Uterus (tissue), 4 donors: ENCODE results near the gene KCNA10. TPM values are rescaled to one million over a fixed set of nuclear protein-coding genes. Genes with fewer than 3 reads are reported as not detected.

ENCODE experiments used
- DNase-seq, 2 donors: peaks; one replicate each; pipeline ENCODE4 v3.0.0-alpha.2; 2019 to 2020
- H3K27ac ChIP-seq, 2 donors: fragments of 200-600 bp; sonication (generic); 1 replicate in 1 of 2; 2 replicates in 1 of 2; pipeline ENCODE4 v1.5.1; 2016 to 2018
- H3K27me3 ChIP-seq, 2 donors: fragments of 200-600 bp; sonication (generic); one replicate each; pipeline ENCODE4 v1.5.1; 2018 to 2019; ENCODE audit warnings: control low read depth in 1 of 2
- H3K36me3 ChIP-seq, 2 donors: fragments of 200-600 bp; sonication (generic); one replicate each; pipeline ENCODE4 v1.5.1; 2019; ENCODE audit warnings: control low read depth in 1 of 2
- H3K4me1 ChIP-seq, 2 donors: fragments of 200-600 bp; sonication (generic); one replicate each; pipeline ENCODE4 v1.5.1; 2018 to 2019; ENCODE audit warnings: control low read depth in 1 of 2
- H3K4me3 ChIP-seq, 2 donors: fragments of 200-600 bp; sonication (generic); 1 replicate in 1 of 2; 2 replicates in 1 of 2; pipeline ENCODE4 v1.5.1; 2018 to 2019; ENCODE audit warnings: mild to moderate bottlenecking in 1 of 2
- H3K9me3 ChIP-seq, 2 donors: fragments of 200-600 bp; sonication (generic); one replicate each; pipeline ENCODE4 v1.5.1; 2019; ENCODE audit warnings: control low read depth in 1 of 2
- POLR2A ChIP-seq, 2 donors: fragments of 450-650 bp; IDR thresholded peaks; one replicate each; pipeline ENCODE4 v1.6.1; 2016; ENCODE audit warnings: antibody characterized with exemption in 2 of 2, mild to moderate bottlenecking in 1 of 2, moderate library complexity in 1 of 2
- intact Hi-C: fragments of 100-400 bp; cut with DNase I; formaldehyde crosslinking; loops from one replicate; pipeline ENCODE4 v1.15.1; 2023; ENCODE audit warnings: low total_unique reads
- total RNA-seq, 4 donors: library from RNA; depleted of rRNA in 3 of 4; stranded (reverse); fragments of >200 nt in 3 of 4; gene quantifications; one replicate each; pipeline versions ENCODE4 v1.1.0 to v1.2.4, GENCODE V29; 2014 to 2023
- TF ChIP-seq, protein P1 (sequence below), 4 experiments: fragments of 200-600 bp in 2 of 4; fragments of 450-650 bp in 2 of 4; sonication (generic) in 2 of 4; IDR thresholded peaks; one replicate each; pipeline ENCODE4 v1.5.1; 2016 to 2019; ENCODE audit warnings: antibody characterized with exemption in 4 of 4, mild to moderate bottlenecking in 2 of 4, moderate library complexity in 1 of 4
- donor health status: DM: yes; HTN: yes; CAD: no.

The KCNA10 gene
- total RNA-seq, 4 donors from 2014 or later = not detected

DNA sequence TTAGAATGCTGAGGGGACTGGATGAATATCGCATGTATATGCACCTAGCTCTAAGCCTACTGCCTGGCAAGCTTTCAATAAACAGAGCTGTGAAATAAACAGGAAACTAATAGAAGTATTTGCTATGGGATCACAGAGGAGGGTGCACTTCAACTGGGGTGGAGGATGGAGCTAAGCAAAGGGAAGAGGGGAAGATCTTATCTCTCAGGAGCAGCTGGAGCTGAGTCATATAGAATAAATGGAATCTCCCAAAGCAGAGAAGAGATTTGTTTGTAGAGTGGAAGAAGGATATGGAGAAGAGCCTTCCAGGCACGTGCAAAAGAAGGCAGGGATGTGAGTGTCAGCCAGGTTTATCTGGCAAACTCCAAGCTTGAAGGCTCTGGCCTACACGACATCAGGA is 17.0 kb upstream of the KCNA10 start:
- no peaks in the 10 kb centered on the region for H3K4me1 ChIP-seq
- TF ChIP-seq, protein P1, sequence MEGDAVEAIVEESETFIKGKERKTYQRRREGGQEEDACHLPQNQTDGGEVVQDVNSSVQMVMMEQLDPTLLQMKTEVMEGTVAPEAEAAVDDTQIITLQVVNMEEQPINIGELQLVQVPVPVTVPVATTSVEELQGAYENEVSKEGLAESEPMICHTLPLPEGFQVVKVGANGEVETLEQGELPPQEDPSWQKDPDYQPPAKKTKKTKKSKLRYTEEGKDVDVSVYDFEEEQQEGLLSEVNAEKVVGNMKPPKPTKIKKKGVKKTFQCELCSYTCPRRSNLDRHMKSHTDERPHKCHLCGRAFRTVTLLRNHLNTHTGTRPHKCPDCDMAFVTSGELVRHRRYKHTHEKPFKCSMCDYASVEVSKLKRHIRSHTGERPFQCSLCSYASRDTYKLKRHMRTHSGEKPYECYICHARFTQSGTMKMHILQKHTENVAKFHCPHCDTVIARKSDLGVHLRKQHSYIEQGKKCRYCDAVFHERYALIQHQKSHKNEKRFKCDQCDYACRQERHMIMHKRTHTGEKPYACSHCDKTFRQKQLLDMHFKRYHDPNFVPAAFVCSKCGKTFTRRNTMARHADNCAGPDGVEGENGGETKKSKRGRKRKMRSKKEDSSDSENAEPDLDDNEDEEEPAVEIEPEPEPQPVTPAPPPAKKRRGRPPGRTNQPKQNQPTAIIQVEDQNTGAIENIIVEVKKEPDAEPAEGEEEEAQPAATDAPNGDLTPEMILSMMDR (IDR thresholded peaks at IDR 0.05) = no peak
- TF ChIP-seq POLR2A (IDR thresholded peaks at IDR 0.05) = no peak
- H3K27ac ChIP-seq = no peak overlapping the region
- H3K4me3 ChIP-seq = no peak overlapping the region
- no peaks in the 10 kb centered on the region for H3K9me3 ChIP-seq
- no peaks in the 10 kb centered on the region for H3K27me3 ChIP-seq
- intact Hi-C loops = no loop called here
- H3K36me3 ChIP-seq = no peaks in the 10 kb centered on the region
- DNase-seq = no peak

- no peak for TF ChIP-seq POLR2A (IDR thresholded peaks at IDR 0.05)
- TF ChIP-seq, protein P1 (IDR thresholded peaks at IDR 0.05) = no peak
- Histone ChIP-seq H3K27me3 (no peaks in the 10 kb centered on the region), H3K36me3 (no peaks in the 10 kb centered on the region), H3K4me3 (no peak overlapping the region), H3K27ac (no peak overlapping the region), H3K9me3 (no peaks in the 10 kb centered on the region), H3K4me1 (no peaks in the 10 kb centered on the region)
- no peak for DNase-seq
- intact Hi-C loops = no loop called here
Observed at GRCh38 chr1:110533230-110533629, 14.3 kb upstream of the KCNA10 start.

DNA sequence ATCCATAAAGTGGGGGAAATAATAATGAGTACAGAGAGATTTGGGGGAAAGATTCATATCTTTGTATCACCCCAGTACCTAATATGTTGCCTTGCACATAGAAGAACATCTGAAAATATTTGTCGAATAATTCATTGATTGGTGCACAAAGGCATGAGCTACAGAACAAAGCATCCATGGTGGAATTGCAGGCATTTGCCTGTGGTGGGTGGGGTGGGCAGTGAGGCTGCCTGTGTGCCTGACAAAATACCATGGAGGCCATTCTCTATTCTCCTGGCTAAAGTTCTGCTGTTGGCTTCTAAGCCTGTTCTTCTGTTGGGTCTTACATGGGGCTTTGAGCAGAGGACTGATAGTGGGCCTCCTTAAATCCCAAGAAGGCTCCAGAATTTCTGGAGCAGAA is 10.0 kb upstream of the KCNA10 start:
- no peaks in the 10 kb centered on the region for H3K27me3 ChIP-seq
- intact Hi-C loops = no loop called here

DNA sequence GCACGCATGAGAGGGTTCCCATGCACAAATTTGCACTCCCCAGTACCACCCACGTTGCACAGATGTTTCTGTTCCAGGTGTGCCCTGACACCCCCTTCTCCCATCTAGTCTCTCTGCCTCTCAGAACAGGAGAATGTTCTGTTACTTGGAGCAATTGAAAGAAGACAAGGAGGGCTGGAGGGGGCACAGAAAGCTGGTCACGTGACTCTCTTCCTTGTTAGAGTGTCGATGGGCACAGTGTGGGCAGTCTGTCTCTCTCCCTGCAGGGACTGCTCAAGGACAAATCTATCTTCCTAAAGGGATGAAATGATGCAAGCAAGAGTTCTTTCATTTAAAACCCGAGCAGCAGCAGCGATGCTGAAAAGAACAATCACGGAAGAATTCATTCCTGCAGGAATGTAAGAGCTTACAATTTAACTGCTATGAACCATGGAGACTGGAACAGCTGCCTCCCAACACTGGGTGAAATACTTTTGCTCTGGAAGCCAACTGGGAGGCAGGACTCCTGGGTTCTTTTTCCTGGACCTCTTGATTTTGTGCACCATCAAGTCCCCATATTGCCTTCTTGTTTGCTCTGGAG is 7.3 kb upstream of the KCNA10 start:
- no peak for DNase-seq
- Histone ChIP-seq H3K4me3 (no peak overlapping the region), H3K9me3 (no peaks in the 10 kb centered on the region), H3K4me1 (no peaks in the 10 kb centered on the region), H3K27ac (no peak overlapping the region), H3K27me3 (no peaks in the 10 kb centered on the region), H3K36me3 (no peaks in the 10 kb centered on the region)
- intact Hi-C loops = no loop called here
- TF ChIP-seq POLR2A (IDR thresholded peaks at IDR 0.05) = no peak
- TF ChIP-seq, protein P1 (IDR thresholded peaks at IDR 0.05) = no peak

More for the DNA sequence above, 10.0 kb upstream of the KCNA10 start:
- no peaks in the 10 kb centered on the region for H3K9me3 ChIP-seq
- no peaks in the 10 kb centered on the region for H3K4me1 ChIP-seq
- no peak for TF ChIP-seq POLR2A (IDR thresholded peaks at IDR 0.05)
- TF ChIP-seq, protein P1 (IDR thresholded peaks at IDR 0.05) = no peak
- no peaks in the 10 kb centered on the region for H3K36me3 ChIP-seq
- no peak overlapping the region for H3K4me3 ChIP-seq
- no peak overlapping the region for H3K27ac ChIP-seq
- no peak for DNase-seq

- Histone ChIP-seq H3K27me3 (no peaks in the 10 kb centered on the region), H3K9me3 (no peaks in the 10 kb centered on the region), H3K27ac (no peak overlapping the region), H3K4me3 (no peak overlapping the region), H3K4me1 (no peaks in the 10 kb centered on the region), H3K36me3 (no peaks in the 10 kb centered on the region)
- TF ChIP-seq, protein P1 (IDR thresholded peaks at IDR 0.05) = no peak
- no peak for TF ChIP-seq POLR2A (IDR thresholded peaks at IDR 0.05)
- no peak for DNase-seq
- intact Hi-C loops = no loop called here
Observed at GRCh38 chr1:110525249-110525595, 6.2 kb upstream of the KCNA10 start.
